ENCODE data around the gene MTHFR.

- TF ChIP-seq EP300 (conservative IDR thresholded peaks at IDR 0.05; ENCODE audit: poor library complexity, severe bottlenecking) (no peak), CTCF (IDR thresholded peaks at IDR 0.05; ENCODE audit: poor library complexity, severe bottlenecking) (no peak)
These were observed 27.7 kb upstream of the MTHFR start for GRCh38 chr1:11833497-11833896.

Measured in neural cell (in vitro differentiated cells).